SH-SY5Y (cell line): ENCODE measurements around the gene HTRA3.
A peak's percentile ranks its signal among the peaks of the same experiment; 100 is the strongest.

Source experiments
- GATA2 ChIP-seq: IDR thresholded peaks from 2 replicates; pipeline ENCODE4 v1.6.1; 2011; ENCODE audit warnings: mild to moderate bottlenecking, low read depth, low read length
- GATA3 ChIP-seq: IDR thresholded peaks from 2 replicates; pipeline ENCODE4 v1.6.1; 2011; ENCODE audit warnings: low read depth, mild to moderate bottlenecking, low read length, moderate library complexity

DNA sequence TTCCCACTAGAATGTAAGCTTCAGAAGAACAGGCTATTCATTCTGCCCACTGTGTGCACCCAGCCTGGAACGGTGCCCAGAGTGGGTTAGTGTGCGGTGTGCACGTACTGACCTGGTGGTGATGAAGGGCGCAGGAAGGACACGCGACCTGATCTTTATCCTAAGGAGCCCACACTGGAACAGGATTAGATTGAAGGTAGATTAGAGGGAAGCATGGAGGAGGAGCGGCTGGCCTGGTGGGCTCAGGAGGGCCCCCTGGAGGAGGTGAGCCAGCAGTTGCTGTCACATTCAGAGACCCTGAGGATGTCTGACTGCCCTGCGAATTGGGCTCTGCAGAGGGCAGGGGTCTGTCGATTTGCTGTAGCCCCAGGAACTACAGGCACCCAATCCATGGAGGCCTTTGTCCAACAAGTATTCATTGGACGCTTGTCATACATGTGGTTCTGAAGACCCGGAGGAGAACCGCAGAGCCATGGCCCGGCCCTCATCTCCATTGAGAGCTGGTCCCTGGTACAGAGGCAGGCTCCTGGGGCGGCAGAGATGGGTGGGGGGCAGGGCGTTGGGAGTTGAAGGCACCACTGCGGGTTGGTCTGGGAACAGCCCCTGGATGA, 73.2 kb downstream of the HTRA3 start:
- TF ChIP-seq GATA3 (no peak), GATA2 (peak; percentile 56; the same call in 1 of the 2 replicates)
